ENCODE measurements around the gene FBXL12.
"Not testable (repeated sequence)": the region's sequence is repeated elsewhere in the genome, so short reads cannot be mapped to it uniquely, and the experiment has no call there.

FBXL12 gene

DNA sequence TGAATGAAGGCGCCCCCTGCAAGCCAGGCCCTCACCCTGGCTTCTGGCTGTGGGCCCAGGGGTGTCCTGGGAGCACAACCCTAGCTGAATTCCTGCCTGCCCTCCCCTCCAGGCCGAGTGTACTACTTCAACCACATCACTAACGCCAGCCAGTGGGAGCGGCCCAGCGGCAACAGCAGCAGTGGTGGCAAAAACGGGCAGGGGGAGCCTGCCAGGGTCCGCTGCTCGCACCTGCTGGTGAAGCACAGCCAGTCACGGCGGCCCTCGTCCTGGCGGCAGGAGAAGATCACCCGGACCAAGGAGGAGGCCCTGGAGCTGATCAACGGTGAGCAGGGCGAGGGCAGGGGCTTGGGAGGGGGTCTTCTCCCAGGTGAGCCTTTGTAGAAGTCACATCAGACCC, 19.4 kb upstream of the FBXL12 start:
- DNase-seq, result no peak

DNA sequence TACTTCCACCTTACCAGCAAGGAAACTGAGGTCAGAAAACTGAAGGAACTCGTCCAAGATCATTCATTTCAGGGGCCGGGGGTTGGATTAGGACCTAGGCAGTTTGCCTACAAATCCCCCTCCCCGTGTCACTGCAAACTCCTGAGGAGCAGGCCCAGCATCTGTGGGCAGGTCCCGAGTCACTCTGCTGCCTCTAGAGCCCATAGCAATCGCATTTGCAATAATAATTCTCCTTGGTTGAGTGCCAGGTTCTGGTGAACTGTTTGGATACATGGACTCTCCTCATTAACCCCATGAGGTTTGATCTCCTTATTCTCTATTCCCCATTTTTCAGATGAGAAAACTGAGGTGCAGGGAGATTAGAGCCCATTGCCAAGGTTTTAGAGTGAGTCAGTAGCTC, 17.1 kb upstream of the FBXL12 start:
- no peak for DNase-seq

DNA sequence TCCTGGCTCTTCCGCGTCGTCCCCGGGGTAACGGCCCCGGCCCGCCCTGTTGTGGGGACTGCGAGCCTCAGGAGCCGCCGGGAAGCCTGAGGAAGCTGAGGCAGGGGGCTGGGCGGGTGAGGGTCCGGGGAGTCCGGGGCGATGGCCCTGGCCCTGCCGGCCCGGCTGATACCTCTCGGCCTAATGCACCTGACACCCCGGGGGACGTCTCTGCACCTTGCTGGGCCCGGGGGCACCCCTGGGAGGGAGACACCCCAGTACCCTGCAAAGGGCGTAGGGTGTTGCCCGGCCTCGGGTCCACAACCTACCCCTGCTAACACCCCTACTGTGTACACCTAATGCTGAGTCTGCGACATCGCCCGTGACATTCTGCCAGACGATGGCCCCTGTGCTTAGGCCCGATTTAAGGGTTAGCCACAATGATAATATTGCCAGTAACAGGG, 16.6 kb upstream of the FBXL12 start:
- DNase-seq, result no peak

DNA sequence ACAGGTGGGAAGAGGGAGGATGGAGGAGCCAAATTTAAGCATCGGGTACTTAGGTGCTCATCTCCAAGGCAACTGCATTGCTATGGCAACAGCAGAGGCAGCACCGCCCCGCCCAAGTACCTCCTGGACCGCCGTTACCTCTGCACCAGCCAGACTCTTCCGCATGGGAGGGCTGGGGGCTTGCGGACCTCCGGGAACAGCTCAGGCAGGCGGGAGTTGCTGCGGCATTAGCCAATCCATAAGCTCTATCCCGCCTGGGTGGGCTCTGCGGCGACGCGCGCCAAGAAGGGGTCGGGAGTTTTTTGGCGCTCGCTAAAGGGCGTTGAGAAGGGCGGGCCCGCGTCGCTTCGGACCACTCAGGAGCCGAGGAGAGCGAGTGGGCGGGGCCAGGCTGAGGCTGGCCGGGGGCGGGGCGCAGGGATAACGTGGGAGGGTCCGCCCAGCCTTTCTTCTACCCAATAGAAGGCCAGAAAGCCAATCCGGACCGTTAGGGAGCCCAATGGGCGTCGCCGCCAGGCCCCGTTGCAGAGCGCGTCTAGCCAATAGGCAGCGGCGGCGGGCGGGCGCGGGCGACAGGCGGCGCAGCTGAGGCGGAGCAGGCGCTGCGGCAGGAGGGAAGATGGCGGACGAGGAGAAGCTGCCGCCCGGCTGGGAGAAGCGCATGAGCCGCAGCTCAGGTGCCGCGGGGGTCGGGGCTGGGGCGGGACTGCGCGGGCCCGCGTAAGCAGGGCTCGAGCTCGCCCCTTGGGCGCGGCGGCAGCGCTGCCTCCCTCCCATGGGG, 16.0 kb upstream of the FBXL12 start, which contains the start of gene PIN1:
TSS of gene PIN1 (plus strand) at position 593 of the 781 bp plus-strand sequence. CDS start at position 620, 27 bp downstream.
- DNase-seq, result peak; percentile 100

DNA sequence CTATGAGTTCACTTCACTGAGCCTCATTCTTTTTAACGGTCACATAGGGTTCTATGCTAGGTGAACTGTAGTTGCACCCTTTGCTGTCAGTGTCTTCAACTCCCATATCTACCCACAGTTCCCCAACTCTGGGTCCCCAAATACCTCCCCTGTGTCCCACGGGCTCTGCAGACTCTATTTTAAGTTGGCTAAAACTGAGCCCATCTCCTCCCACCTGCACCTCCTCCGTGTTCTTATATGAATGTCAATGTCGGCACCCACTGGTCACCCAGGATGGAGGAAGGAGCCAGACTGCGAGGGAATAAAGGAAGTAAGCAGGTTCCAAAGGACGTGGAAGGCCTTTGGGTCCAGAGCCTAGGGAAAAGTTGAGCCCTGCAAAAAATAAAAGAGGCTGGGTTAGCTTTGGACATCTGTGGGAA, 15.4 kb upstream of the FBXL12 start:
- no peak for DNase-seq

DNA sequence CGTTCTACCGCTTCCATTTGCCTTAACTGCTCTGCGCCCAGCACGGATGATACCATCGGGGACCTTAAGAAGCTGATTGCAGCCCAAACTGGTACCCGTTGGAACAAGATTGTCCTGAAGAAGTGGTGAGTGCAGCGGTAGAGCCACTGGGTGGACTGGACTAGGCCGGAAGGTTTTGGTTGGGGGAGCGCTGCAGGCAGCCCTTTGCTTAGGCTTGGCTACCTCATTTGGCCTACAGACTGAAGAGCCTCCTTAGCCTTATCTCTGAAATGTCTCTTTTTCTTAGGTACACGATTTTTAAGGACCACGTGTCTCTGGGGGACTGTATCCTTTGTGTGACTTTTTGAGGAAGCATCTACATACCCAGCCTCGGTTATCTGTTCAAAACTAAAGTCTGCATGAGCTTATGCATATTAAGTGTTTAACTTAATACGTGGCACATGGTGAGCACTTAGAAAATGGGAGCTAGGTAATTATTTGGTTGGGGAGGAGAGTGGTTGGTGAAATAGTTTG, 9.7 kb upstream of the FBXL12 start:
- DNase-seq, result no peak

DNA sequence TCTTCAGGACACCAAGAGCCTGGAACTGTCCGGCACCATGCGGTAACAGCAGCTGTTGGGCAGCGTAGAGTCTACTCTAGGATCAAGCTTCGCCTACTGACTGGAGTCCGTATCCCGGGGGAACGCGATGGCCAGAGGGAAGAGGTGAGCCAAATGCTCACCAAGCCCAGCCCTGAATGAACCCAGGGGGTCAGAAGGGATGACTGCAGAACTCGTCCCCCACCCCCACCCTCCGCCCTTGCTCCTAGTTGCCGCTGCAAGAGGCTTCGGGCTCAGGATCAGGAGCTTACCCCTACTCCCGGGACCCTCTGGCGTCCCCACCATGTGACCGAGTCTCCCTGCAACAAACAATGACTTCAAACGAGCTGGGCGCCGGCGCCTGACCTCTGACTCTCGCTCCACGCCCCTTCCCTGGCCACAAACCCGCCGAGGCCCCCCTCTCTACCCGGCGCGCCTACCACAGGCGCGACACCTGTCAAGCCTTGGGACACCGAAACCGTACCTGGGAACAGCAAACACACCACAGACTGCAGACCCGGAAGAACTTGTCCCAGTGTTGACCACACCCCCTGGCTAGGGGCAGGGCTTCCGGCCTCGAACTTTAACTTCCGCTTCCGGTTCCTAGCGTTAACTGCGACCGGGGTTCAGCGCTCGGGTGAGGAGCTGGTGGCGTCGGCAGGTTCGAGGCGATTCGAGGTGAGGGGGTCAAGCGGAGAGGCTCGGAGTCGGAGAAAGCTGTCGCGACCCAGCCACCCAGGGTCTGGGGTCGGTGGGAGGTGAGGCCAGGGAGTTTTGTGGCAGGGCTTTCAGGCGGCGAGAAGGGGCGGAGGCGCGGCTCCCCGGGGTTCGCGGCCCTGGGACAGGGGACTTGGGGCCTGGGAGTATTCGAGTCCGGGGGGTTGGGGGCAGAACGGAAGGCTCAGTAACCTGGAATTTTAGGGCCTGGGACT, 8.7 kb upstream of the FBXL12 start, which contains the start of gene UBL5:
TSS of gene UBL5 (plus strand) at position 630 of the 950 bp plus-strand sequence. CDS start 420 bp downstream, outside the sequence.
- peak; percentile 92 for DNase-seq

DNA sequence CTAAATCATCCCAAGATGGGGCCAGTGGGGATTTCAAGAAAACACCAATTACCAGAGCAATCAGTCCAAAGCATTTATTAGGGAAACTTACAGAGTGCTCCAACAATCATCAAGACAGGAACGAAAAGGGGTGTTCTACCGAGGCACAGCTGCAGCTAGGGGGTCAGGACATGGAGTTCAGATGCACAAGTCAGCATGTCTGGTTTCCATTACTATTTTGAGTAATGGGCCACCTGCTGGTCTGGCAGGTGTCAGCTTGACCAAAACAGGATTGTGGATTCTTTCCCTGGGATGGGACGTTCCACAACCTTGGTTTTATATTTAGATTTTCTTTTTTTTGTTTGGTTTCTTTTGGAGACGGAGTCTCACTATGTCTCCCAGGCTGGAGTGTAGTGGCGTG, 4.9 kb upstream of the FBXL12 start:
- DNase-seq, result no peak

DNA sequence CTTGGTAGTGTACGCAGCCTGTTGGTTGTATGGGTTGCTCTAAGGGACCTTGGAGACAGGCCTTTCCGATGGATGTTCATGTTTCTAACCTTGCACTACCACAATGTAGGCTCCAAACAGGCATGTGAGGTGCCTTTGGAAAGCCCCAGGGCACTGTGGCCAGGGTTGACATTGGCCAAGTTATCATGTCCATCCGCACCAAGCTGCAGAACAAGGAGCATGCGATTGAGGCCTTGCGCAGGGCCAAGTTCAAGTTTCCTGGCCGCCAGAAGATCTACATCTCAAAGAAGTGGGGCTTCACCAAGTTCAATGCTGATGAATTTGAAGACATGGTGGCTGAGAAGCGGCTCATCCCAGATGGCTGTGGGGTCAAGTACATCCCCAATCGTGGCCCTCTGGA, 1.2 kb upstream of the FBXL12 start:
- not testable (repeated sequence) for DNase-seq

DNA sequence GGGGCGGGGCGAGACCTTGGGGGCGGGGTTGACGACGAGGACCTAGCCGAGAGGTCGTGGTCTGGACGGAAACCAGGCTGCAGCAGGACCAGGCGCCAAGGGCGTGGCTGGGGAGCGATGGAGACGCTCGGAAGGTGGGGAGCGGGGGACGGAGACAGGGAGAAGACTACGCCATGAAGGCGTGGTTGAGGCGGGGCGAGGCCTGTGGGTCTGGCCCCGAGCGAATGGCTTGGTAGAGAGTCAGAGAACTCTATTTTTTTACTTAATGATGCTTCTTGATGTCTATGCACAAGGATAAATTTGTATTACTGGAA, 674 bp upstream of the FBXL12 start:
- DNase-seq, result no peak

DNA sequence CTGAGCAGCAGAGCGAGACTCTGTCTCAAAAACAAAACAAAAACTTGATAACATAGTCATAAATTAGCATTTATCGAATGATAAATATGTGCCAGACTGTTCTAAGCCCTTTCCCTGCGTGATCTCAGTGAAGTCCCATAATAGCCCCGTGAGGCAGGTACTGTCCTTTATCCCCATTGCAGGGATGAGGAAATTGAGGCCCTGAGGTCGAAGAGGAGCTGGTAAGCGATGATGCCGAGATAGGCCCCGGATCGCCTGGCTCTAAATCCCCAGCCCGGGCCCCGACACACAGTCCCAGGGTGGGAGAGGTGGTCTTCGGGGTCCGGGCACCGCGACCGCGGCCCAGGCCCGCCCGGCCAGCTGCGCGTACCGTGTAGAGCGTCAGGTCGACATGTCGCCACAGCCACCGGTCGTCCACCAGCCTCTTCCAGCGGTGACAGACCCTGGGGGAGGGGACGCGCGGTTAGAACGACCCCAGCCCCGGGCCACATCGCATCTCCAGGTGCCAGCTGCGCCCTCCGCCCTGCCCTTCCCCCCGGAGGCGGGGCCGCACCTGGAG, 625 bp downstream of the FBXL12 start:
- no peak for DNase-seq

DNA sequence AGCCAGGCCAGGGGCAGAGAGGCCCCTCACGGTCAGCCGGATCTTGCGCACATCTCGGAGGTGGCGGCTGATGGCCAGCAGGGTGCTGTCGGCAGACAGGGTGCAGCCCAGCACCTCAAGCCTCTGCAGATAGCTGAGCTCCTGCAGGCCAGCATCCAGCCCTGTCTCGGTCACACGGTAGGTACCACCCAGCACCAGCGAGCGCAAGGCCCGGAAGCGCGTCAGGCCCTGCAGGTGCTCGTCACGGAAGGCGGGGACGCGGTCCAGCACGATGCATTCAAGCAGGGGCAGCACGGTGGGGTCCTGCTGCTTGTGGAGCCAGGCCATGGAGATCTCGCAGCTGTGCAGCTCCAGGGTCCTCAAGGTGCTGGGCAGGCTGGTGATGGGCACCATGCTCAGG, 7.7 kb downstream of the FBXL12 start:
- no peak for DNase-seq

DNA sequence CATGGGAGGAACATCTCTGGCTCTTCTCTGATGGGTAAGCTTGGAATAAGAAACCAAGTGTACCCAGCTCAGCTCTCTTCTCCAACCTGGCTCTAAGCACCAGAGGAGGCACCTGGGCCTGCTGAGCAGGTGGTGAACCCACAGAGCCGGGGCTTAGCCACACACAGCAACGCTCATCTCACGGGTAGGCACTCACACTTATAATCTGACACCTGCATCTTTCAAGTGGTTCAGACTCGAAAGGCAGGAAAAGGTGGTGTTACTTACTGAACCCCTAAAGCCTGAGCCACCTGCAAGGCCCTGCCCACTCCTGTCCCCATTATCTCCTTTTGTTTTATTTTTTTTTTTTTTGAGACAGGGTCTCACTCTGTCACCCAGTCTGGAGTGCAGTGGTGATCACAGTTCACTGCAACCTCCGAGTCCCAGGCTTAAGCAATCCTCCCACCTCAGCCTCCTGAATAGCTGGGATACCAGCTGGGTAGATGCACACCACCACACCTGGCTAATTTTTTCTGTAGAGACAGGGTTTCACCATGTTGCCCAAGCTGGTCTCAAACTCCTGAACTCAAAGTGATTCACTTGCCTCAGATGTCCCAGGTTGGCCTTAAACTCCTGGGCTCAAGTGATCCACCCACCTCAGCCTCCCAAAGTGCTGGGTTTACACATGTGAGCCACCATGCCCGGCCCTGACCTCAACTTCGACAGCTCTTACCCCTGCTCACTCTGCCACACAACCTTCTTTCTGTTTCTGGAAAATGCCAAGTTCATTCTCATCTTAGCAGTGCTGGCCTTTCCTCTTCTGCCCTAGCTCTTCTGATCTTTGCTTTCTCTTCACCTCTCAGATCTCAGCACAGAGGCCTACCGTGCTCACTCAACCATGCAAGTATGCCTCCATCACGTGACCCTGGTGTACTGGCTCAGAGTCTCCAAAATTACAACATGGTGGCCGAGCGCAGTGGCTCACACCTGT, 9.7 kb downstream of the FBXL12 start:
- DNase-seq, result no peak

DNA sequence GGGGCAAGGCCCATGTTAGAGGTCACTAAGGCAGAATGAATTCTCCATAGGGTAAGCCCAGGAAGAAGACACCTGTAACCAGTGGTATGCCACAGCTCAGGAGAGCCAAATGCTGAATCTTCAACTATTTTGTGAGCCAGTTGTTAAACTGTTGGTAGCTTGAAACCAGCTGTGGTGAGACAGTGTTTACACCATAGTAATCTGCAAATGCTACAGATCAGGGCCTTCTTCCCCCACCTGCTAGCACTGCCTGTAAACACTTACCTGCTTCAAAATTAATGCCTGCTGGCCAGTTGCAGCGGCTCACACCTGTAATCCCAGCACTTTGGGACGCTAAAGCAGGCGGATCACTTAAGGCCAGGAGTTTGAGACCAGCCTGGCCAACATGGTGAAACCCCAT, 12.1 kb downstream of the FBXL12 start:
- DNase-seq, result no peak

DNA sequence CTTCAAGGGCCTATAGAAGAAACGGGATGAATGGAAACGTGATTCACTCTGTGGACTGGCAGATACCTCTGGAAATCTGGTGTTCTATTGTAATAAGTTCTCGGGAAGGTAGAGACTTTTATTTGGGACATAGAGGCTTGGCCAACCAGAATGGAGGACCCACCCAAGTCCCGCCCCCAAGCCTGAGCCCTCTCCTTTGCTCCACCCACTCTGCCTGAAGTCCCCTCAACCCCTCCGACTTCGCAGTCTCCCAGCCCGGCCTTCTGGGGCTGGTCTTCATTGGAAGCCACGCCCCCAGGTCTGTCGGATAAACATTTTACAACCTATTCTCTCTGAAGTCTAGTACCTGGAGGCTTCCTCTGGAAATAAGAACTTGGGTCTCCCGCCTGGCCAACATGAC, 16.9 kb downstream of the FBXL12 start:
- DNase-seq, result no peak

DNA sequence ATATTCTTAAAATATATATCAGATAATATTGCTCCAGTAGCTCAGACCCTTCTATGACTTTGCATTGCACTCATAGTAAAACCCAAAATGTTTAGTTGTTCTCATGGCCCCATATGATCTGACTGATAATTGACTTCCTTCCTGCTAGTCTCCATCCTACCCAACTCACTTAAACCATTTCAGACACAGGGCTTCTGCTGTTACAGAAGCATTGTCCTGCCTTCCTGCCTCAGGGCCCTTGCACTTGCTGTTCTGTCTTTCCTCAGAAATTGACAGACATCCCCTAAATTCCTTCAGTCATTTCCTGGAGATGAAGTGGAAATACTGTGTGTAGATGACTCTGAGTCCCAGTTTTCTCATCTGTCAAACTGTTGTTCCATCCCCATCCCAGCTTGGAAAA, 19.7 kb downstream of the FBXL12 start:
- DNase-seq, result no peak

DNA sequence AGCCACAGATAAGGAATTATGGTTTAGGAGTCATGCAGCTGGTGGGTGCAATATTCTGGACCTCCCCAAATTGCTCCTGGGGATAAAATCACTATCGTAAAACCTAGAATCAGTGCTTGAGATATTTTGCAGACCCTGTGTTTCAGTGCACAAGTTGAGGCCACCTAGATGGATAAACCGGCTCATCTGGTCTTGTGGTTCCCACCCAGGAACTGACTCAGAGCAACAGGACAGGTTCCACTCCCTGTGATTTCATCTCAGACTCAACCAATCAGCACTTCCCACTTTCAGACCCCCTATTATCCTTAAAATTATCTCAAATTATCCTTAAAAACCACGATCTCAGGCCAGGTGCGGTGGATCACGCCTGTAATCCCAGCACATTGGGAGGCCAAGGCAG, 21.0 kb downstream of the FBXL12 start:
- DNase-seq, result no peak

DNA sequence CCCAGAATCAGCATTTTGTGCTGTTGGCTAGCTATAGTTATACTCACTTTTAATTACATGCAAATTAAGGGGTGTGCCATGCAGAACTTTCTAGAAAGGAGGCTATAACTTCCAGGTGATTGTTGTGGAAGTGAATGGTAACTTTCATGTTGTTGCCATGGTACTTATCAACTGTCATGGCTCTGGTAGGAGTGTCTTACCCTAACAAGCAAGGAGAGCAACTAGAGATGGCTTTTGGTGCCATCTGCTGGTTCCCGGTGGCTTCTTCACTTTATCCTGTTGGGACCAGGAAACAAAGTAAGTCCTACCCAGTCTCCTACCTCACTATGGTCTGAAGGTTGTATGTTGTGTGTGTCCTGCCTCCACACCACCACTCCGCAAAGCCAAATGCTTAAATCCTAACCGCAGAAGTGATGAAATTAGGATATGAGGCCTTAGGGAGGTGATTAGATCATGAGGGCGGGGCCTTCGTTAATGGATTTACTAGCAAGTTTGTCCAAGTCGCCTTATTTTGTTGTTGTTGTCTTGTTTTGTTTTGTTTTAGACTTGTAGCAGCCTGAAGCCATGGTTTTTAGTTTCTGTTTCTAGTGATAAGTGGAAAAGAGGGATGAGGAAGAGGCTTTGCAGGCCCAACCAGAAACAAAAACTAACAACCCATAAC, 22.6 kb downstream of the FBXL12 start:
- DNase-seq, result peak; percentile 88

DNA sequence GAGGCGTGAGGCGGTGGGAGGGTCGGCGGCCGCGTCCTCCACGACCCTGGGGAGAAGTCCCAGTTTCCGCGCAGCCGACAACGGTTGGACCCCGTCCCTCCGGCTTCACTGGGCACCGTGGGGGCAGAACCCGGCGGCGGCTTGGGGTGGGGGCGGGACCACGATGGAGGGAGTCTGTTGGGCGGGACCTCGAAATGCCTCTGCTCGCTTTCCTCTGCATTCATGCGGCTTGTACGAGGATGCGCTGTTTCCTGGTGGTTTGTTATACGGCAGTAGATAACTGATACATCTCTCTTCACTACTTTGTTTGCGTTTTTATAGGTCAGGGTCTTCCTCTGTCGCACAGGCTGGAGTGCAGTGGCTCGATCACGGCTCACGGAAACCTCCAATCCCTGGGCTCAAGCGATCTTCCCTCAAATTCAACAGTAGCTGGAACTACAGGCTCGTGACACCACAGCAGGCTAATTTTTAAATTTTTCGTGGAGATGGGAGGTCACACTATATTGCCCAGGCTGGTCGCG, 25.7 kb downstream of the FBXL12 start:
- DNase-seq, result no peak

DNA sequence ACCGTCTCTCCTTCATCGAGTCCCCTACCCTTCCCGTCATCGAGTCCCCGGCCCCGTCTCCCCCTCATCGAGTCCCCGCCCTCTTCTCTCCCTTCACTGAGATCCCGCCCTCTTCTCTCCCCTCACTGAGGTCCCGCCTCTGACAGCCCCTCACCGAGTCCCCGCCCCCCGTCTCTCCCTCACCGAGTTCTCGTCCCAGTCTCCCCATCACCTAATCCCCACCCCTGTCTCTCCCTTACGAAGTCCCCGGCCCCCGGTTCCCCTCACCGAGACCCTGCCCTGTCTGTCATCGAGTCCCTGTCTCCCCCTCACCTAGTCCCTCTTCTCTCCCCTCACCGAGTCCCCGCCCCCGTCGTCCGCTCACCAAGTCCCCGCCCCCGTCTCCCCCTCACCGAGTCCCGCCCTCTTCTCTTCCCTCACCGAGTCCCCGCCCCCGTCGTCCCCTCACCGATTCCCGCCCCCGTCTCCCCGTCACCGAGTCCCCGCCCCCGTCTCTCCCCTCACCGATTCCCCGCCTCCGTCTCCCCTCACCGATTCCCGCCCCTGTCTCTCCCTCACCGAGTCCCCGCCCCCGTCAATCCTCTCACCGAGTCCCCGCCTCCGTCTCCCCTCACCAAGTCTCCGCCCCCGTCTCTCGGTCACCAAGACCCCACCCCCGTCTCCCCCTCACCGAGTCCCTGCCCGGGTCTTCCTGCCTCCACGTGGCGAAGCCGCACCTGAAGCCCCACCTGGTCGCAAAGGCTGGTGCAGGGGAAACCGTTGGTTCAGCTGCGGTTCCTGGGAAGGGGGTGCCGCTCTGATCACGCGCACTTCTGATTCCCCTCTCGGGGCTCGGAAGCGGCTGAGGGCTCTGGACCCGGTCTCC, 26.4 kb downstream of the FBXL12 start:
- DNase-seq, result peak; percentile 99

Measured in right hindlimb (tissue), 1 donor.